Activated naive CD4-positive, alpha-beta T cell treated with anti-CD3 and anti-CD28 coated beads, Interleukin-2, amount 50 U/mL, for 24 hours (primary cell): ENCODE data around the gene SUSD4.

Experiments
- H3K27ac Mint-ChIP-seq: one replicate; pipeline ENCODE4 v1.8.0; 2021; ENCODE audit warnings: mild to moderate bottlenecking, mixed read lengths
- H3K27me3 Mint-ChIP-seq: one replicate; pipeline ENCODE4 v1.8.0; 2021; ENCODE audit warnings: mixed read lengths
- H3K36me3 Mint-ChIP-seq: one replicate; pipeline ENCODE4 v1.8.0; 2021; ENCODE audit warnings: mixed read lengths
- H3K4me1 Mint-ChIP-seq: one replicate; pipeline ENCODE4 v1.8.0; 2021; ENCODE audit warnings: mixed read lengths
- H3K4me3 Mint-ChIP-seq: one replicate; pipeline ENCODE4 v1.8.0; 2021; ENCODE audit warnings: mild to moderate bottlenecking, mixed read lengths
- H3K9me3 Mint-ChIP-seq: one replicate; pipeline ENCODE4 v1.8.0; 2021; ENCODE audit warnings: mixed read lengths

Gene SUSD4

DNA sequence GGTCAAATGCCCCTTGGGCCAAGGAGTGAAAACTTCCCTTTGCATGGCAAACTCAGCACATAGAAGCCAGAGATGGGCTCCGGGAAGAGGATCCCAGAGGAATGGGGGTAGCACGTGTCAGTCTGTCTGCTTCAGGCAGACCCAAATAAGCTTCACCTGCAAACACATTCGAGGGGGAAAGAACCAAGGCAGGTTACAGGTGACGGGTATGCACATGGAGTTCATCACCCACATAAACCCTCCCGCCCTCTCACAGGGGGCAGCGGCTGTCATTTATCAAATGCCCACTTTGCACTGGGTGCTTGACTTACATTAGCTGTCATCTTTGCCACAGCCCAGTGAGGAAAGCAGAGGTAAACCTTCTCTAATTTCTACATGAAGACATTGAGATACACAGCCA is 147.9 kb downstream of the SUSD4 start:
- Mint-ChIP-seq H3K4me1 (peaks cover 12% of the 10 kb centered on the region), H3K9me3 (peaks cover 9% of the 10 kb centered on the region), H3K27me3 (no peaks in the 10 kb centered on the region), H3K36me3 (peaks cover 16% of the 10 kb centered on the region), H3K4me3 (no peak overlapping the region), H3K27ac (no peak overlapping the region)

GRCh38 chr1:223215026-223215425 is 148.9 kb downstream of the SUSD4 start:
- Mint-ChIP-seq H3K27me3 (no peaks in the 10 kb centered on the region), H3K36me3 (peaks cover 8% of the 10 kb centered on the region), H3K9me3 (peaks cover 9% of the 10 kb centered on the region), H3K4me3 (no peak overlapping the region), H3K4me1 (peaks cover 4% of the 10 kb centered on the region), H3K27ac (no peak overlapping the region)

DNA sequence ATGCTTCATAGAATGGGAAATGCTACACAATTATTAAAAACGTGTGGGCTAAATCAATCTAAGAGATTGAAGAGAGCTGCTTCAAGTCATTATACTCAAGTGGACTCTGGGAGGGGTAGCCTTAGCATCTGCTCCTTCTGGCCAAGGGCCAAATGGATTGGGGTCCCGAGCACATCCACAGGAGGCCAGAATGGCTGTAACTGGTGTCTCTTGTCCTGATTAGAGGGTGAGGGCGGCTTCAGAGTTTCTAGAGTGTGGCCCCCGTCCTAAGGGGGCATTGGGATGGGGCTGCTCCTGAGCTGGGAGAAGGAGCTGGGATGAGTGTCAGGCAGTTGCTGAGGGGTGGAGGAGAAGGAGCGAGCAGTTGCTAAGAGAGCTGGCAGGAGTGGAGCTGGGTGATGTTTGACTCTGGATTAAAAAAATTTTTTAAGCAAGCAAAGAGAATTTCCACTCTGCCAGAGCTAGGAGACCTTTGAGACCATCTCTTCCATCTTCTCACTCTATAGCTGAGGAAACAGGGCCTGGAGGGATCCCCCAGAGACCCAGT is 149.6 kb downstream of the SUSD4 start:
- Mint-ChIP-seq H3K9me3 (peaks cover 9% of the 10 kb centered on the region), H3K27me3 (no peaks in the 10 kb centered on the region), H3K4me1 (peaks cover 4% of the 10 kb centered on the region), H3K4me3 (no peak overlapping the region), H3K36me3 (peaks cover 8% of the 10 kb centered on the region), H3K27ac (no peak overlapping the region)

DNA sequence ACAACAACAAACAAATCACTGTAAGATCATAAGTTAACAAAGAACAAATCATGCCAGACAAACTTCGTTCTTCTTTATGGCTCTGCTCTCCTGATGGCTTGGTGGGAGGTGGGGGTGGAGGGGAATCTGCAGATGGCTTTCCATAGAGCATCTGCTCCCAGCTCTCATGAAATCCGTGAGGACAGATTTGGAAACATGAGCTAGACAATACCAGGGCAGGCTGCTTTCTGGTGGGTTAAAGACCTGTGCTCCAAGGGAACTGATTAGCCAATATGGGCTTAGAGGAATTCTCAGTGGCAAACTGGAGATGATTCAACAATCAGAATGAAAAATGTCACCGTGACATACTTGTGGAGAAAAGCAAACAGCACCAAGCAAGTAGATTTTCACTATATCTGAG is 151.5 kb downstream of the SUSD4 start:
- H3K9me3 Mint-ChIP-seq = no peaks in the 10 kb centered on the region
- no peaks in the 10 kb centered on the region for H3K36me3 Mint-ChIP-seq
- peaks cover 4% of the 10 kb centered on the region for H3K4me1 Mint-ChIP-seq
- no peak overlapping the region for H3K27ac Mint-ChIP-seq
- H3K4me3 Mint-ChIP-seq = no peak overlapping the region
- H3K27me3 Mint-ChIP-seq = no peaks in the 10 kb centered on the region

- Mint-ChIP-seq H3K4me3 (no peak overlapping the region), H3K4me1 (peaks cover 4% of the 10 kb centered on the region)
Measured at GRCh38 chr1:223211323-223211985, 152.5 kb downstream of the SUSD4 start.

DNA sequence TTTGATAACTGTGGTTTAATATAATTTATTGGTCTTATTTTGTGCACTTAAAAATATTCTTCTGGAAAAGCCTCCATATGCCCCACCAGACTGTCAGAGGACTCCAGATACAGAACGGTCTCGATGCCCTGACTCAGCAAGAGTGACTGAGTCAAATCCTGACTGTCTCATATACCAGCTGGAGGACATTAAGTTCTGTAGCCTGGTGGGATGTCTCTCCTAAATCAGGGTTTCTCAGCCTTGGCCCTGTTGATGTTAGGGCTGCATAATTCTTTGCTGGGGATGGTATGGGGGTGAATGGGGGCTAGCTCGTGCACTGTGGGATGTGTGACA is 153.2 kb downstream of the SUSD4 start:
- Mint-ChIP-seq H3K9me3 (no peaks in the 10 kb centered on the region), H3K27me3 (no peaks in the 10 kb centered on the region), H3K36me3 (no peaks in the 10 kb centered on the region), H3K27ac (no peak overlapping the region), H3K4me3 (no peak overlapping the region), H3K4me1 (peaks cover 4% of the 10 kb centered on the region)

More at GRCh38 chr1:223211323-223211985, 152.5 kb downstream of the SUSD4 start:
- Mint-ChIP-seq H3K27me3 (no peaks in the 10 kb centered on the region), H3K9me3 (no peaks in the 10 kb centered on the region), H3K27ac (no peak overlapping the region), H3K36me3 (no peaks in the 10 kb centered on the region)

DNA sequence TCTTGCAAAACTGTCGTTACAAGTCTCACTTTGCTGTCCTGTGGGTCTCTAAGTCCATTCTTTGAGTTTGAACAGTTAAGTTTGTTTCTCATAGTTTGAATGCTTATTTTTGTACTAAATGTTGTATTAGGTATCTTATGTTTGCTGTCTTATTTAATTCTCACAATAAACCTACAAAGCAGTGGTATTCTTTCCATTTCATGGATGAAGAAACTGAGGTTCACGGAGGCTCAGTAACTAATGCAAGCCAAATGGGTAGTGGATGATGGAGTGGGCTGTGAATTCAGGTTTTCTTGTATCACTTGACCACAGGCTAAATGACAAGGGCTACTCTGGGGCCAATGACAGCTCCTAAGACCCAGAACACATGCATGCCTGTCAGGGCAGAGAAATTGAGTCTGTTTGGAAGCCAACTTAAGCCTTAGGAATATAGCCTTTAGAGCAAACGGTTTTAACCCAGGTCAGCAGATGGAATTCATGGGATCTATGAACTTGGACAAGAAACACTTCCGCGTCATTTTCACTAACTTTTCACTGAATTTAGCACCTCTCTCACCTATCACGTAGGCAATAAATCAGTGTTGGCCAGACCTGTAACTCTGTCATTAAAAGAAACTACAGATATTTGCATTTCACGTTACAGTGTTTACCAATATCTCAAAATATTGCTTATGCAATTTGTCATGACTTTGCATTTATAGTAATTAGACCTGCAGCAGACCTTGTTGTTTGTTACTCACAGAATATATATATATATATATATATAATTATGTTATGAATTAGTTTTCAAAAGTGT is 153.8 kb downstream of the SUSD4 start:
- Mint-ChIP-seq H3K27me3 (no peaks in the 10 kb centered on the region), H3K9me3 (no peaks in the 10 kb centered on the region), H3K27ac (no peak overlapping the region), H3K4me3 (no peak overlapping the region), H3K36me3 (no peaks in the 10 kb centered on the region), H3K4me1 (peaks cover 4% of the 10 kb centered on the region)

DNA sequence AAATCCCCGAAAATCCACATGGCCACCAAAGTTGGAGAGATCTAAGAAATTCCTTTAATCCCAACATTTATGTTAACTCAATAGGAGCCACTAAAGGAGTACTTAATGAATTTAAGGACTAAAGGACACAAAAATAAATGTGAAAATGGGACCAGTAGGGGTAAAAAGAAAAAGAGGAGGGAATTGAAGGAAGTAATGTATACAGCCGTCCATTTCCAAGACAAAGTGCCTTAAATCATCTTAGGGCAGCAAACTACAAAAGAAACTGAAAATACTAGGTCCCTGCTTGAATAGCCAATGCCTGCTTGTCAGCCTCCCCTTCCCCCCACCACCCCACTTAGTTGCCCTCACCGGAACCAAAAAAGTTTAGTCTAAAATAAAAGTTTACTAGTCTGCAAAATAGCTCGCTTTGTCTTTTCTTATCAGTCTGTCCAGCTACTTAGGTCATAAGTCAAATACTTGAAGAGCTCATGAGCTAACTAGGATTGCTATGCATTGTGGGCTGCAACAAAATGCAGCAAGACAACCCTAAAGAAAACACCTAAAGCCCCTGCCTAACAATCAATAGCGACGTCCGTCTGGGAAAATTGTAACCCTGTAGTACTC is 154.6 kb downstream of the SUSD4 start:
- H3K27ac Mint-ChIP-seq = no peak overlapping the region
- no peaks in the 10 kb centered on the region for H3K36me3 Mint-ChIP-seq
- no peaks in the 10 kb centered on the region for H3K9me3 Mint-ChIP-seq
- peaks cover 4% of the 10 kb centered on the region for H3K4me1 Mint-ChIP-seq
- no peaks in the 10 kb centered on the region for H3K27me3 Mint-ChIP-seq
- no peak overlapping the region for H3K4me3 Mint-ChIP-seq

DNA sequence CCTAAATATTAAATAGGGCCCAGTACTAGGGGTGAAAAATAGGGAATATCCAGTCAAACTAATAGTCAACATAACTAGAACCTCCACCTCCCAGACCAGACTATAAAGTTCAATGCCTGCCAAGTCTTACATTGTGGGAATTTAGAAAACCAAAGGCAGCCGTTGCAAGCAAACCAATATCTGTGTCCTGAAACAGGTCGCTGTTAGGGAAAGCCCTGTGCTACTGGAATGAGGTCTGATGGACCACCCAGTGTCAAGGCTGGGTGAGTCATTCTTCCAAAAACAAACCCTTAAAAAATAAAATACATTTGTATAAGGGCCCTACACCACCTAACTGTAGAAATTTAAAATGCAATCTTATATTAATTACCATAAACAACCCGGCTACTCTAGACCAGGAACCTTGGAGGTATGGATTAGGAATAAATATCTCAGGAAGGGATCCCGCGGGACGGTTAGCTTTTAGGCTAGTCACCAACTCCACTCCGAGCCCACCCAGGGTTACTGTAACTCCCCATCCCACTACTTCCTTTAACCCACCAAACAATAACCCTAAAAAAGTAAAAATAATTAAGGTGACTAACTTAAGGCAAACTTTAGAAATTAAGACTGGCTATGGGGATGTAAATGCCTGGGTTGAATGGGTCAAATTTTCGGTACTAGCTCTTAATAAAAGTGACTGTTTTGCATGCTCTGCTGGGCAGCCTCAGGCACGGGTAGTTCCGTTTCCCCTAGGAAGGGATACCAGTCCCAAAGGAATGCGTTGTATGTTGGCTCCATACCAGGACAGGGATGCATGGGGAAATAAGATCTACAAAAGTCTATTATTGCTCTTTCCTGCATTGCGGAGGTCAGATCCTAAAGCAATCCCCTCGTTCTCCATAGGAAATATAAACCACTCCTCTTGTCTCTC is 155.6 kb downstream of the SUSD4 start:
- Mint-ChIP-seq H3K27me3 (no peaks in the 10 kb centered on the region), H3K4me1 (no peaks in the 10 kb centered on the region), H3K27ac (no peak overlapping the region), H3K9me3 (no peaks in the 10 kb centered on the region), H3K36me3 (no peaks in the 10 kb centered on the region), H3K4me3 (no peak overlapping the region)

DNA sequence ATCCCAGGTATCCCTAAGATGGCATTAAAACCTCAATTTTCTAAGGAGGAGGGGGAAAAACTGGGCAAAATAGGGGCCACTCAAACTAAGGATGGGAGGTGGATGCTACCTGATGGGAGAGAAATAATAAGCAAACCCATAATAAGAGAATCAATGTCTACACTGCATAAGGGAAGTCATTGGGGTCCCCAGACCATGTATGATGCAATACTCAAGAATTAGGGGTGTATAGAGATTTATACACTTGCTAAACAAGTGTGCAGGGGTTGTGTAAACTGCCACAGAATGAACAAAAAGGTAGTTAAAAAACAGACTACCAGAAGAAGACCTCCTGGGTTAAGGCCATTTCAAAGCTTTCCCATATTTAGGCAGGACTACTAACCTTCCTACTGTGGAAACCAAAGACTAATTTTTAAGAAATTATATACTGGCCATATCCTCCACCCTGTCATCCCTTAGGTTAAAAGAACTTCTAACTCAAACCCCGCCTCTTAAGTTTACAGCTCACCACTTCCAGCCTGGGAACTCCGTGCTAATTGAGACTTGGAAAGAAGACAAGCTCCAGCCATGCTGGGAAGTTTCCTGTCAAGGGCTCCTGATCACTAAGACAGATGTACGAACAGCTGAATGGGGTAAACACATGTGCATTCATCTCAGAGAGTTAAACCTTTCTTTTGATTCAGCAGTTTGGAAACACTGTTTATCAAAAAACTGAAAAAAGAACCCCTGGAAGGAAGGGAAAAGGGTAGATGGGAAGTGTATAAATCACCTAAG is 156.5 kb downstream of the SUSD4 start:
- no peaks in the 10 kb centered on the region for H3K27me3 Mint-ChIP-seq
- no peak overlapping the region for H3K4me3 Mint-ChIP-seq
- H3K27ac Mint-ChIP-seq = no peak overlapping the region
- H3K9me3 Mint-ChIP-seq = no peaks in the 10 kb centered on the region
- no peaks in the 10 kb centered on the region for H3K4me1 Mint-ChIP-seq
- no peaks in the 10 kb centered on the region for H3K36me3 Mint-ChIP-seq

- H3K4me3 Mint-ChIP-seq = no peak overlapping the region
- H3K9me3 Mint-ChIP-seq = no peaks in the 10 kb centered on the region
- peaks cover 19% of the 10 kb centered on the region for H3K4me1 Mint-ChIP-seq
- no peaks in the 10 kb centered on the region for H3K27me3 Mint-ChIP-seq
- no peaks in the 10 kb centered on the region for H3K36me3 Mint-ChIP-seq
- no peak overlapping the region for H3K27ac Mint-ChIP-seq
Measured at GRCh38 chr1:223204424-223204823, 159.6 kb downstream of the SUSD4 start.

DNA sequence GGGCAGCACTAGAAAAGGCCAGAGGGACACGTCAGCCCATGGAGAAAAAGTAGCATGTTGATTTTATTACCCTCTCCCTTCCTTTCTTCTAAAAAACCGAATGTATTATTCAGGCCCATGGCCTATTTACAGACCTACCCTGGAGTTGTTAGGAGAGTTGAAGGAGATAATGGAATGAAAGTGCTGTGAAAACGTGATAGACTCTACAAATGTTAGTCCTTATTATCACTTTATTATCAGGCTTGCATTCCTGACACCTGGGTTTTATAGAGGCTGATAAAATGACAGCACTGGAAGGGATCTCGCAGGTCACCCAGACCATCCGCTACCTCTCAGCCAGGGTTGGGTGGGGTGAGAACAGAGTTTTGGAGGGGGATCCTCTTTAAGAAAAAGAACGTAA is 160.3 kb downstream of the SUSD4 start:
- Mint-ChIP-seq H3K27ac (no peak overlapping the region), H3K36me3 (no peaks in the 10 kb centered on the region), H3K27me3 (no peaks in the 10 kb centered on the region), H3K9me3 (no peaks in the 10 kb centered on the region), H3K4me1 (peaks cover 23% of the 10 kb centered on the region), H3K4me3 (no peak overlapping the region)

DNA sequence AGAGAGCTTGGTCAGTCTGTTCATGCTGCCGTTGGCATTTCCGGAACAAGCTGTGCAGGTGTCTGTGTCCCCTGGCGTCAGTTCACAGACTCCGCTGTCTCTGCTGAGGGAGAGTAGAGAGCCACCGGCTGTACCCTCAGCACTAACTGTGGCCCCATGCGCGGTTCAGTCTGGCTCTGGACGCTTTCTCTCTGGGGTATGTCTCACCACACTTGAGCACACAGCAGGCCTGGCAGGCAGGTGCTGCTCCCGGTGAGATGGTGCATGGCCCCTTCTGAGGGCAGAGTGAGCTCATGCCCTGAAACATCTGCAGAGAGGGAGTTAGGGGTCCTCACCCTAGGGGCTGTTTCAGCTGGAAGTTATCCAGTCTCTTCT is 161.0 kb downstream of the SUSD4 start:
- H3K36me3 Mint-ChIP-seq = no peaks in the 10 kb centered on the region
- peaks cover 29% of the 10 kb centered on the region for H3K4me1 Mint-ChIP-seq
- H3K9me3 Mint-ChIP-seq = no peaks in the 10 kb centered on the region
- no peak overlapping the region for H3K4me3 Mint-ChIP-seq
- H3K27ac Mint-ChIP-seq = no peak overlapping the region
- no peaks in the 10 kb centered on the region for H3K27me3 Mint-ChIP-seq

- no peaks in the 10 kb centered on the region for H3K36me3 Mint-ChIP-seq
- H3K4me3 Mint-ChIP-seq = no peak overlapping the region
- H3K27ac Mint-ChIP-seq = no peak overlapping the region
- H3K4me1 Mint-ChIP-seq = peaks cover 30% of the 10 kb centered on the region
- H3K9me3 Mint-ChIP-seq = no peaks in the 10 kb centered on the region
- no peaks in the 10 kb centered on the region for H3K27me3 Mint-ChIP-seq
Measured at GRCh38 chr1:223202376-223203033, 161.5 kb downstream of the SUSD4 start.
